Measurements from ENCODE around the gene PDZD4. TPM values are rescaled to one million over a fixed set of nuclear protein-coding genes. Genes with fewer than 3 reads are reported as not detected.

The PDZD4 gene
- total RNA-seq, 1 experiment from 2014 or later = 0.26 TPM

- intact Hi-C loops (cut with micrococcal nuclease) = no loop called here
- DNase-seq (no peak), ATAC-seq (no peak)
- no TSS peak for BruUV-seq (replicated peaks)
- no peak for TF ChIP-seq CTCF (conservative IDR thresholded peaks at IDR 0.05; ENCODE audit: low read depth, low read length)
- TF ChIP-seq EZH2 (IDR thresholded peaks at IDR 0.05; ENCODE audit: low read length, unreplicated experiment) = no peak
- no peak for TF ChIP-seq EZH2phosphoT487 (IDR thresholded peaks at IDR 0.05; ENCODE audit: borderline replicate concordance, low read length)
- no peaks in the 10 kb centered on the region for H3K79me2 ChIP-seq (ENCODE audit: low read length)
- H3K27ac ChIP-seq (ENCODE audit: low read length) = no peak overlapping the region
- no peak overlapping the region for H3K4me3 ChIP-seq (ENCODE audit: low read length)
- H4K20me1 ChIP-seq (ENCODE audit: low read length) = no peaks in the 10 kb centered on the region
- ChIA-PET POLR2A (ENCODE audit: unreplicated experiment) (no interaction called here), CTCF (no interaction called here)
- H3K9me2 ChIP-seq (replicated peaks; ENCODE audit: low read length) = no peaks in the 10 kb centered on the region
- H3K27me3 ChIP-seq (ENCODE audit: low read length) = no peaks in the 10 kb centered on the region
- no peak overlapping the region for H3K9ac ChIP-seq (ENCODE audit: low read length)
- H3K36me3 ChIP-seq (ENCODE audit: low read depth, low read length) = no peaks in the 10 kb centered on the region
- no peaks in the 10 kb centered on the region for H3F3A ChIP-seq (ENCODE audit: low read length, unreplicated experiment)
- H3K4me2 ChIP-seq (ENCODE audit: low read length) = no peak overlapping the region
- no peaks in the 10 kb centered on the region for H3K4me1 ChIP-seq (ENCODE audit: insufficient read depth, low read length)
- H2AFZ ChIP-seq (ENCODE audit: low read length) = no peak overlapping the region
- no peaks in the 10 kb centered on the region for H3K9me3 ChIP-seq (ENCODE audit: low read length)
Observed at GRCh38 chrX:153812220-153812619, 18.1 kb downstream of the PDZD4 start.

- intact Hi-C loops (cut with micrococcal nuclease) = no loop called here
- Histone ChIP-seq H3K79me2 (ENCODE audit: low read length) (no peaks in the 10 kb centered on the region), H3K4me2 (ENCODE audit: low read length) (no peak overlapping the region), H3K9ac (ENCODE audit: low read length) (no peak overlapping the region), H3F3A (ENCODE audit: low read length, unreplicated experiment) (no peaks in the 10 kb centered on the region), H2AFZ (ENCODE audit: low read length) (no peak overlapping the region), H3K36me3 (ENCODE audit: low read depth, low read length) (no peaks in the 10 kb centered on the region), H3K4me3 (ENCODE audit: low read length) (no peak overlapping the region), H3K9me3 (ENCODE audit: low read length) (no peaks in the 10 kb centered on the region), H3K9me2 (replicated peaks; ENCODE audit: low read length) (no peaks in the 10 kb centered on the region), H3K27ac (ENCODE audit: low read length) (no peak overlapping the region), H3K27me3 (ENCODE audit: low read length) (no peaks in the 10 kb centered on the region), H3K4me1 (ENCODE audit: insufficient read depth, low read length) (no peaks in the 10 kb centered on the region), H4K20me1 (ENCODE audit: low read length) (no peaks in the 10 kb centered on the region)
- TF ChIP-seq CTCF (conservative IDR thresholded peaks at IDR 0.05; ENCODE audit: low read depth, low read length) = no peak
- no peak for TF ChIP-seq EZH2 (IDR thresholded peaks at IDR 0.05; ENCODE audit: low read length, unreplicated experiment)
- no peak for TF ChIP-seq EZH2phosphoT487 (IDR thresholded peaks at IDR 0.05; ENCODE audit: borderline replicate concordance, low read length)
- no peak for DNase-seq
- ATAC-seq = no peak
- ChIA-PET POLR2A (ENCODE audit: unreplicated experiment) (no interaction called here), CTCF (no interaction called here)
- BruUV-seq (replicated peaks) = no TSS peak
Observed at GRCh38 chrX:153807976-153808375, 22.4 kb downstream of the PDZD4 start.

GRCh38 chrX:153806999-153807575, 23.3 kb downstream of the PDZD4 start:
- Histone ChIP-seq H3K27me3 (ENCODE audit: low read length) (no peaks in the 10 kb centered on the region), H3K4me1 (ENCODE audit: insufficient read depth, low read length) (no peaks in the 10 kb centered on the region), H3K36me3 (ENCODE audit: low read depth, low read length) (no peaks in the 10 kb centered on the region), H3K9ac (ENCODE audit: low read length) (no peak overlapping the region), H3K9me3 (ENCODE audit: low read length) (no peaks in the 10 kb centered on the region), H3K4me3 (ENCODE audit: low read length) (no peak overlapping the region), H3K27ac (ENCODE audit: low read length) (no peak overlapping the region), H3K4me2 (ENCODE audit: low read length) (no peak overlapping the region), H3K79me2 (ENCODE audit: low read length) (no peaks in the 10 kb centered on the region), H3K9me2 (replicated peaks; ENCODE audit: low read length) (no peaks in the 10 kb centered on the region), H2AFZ (ENCODE audit: low read length) (no peak overlapping the region), H3F3A (ENCODE audit: low read length, unreplicated experiment) (no peaks in the 10 kb centered on the region), H4K20me1 (ENCODE audit: low read length) (no peaks in the 10 kb centered on the region)
- BruUV-seq (replicated peaks) = no TSS peak
- no peak for TF ChIP-seq EZH2 (IDR thresholded peaks at IDR 0.05; ENCODE audit: low read length, unreplicated experiment)
- TF ChIP-seq CTCF (conservative IDR thresholded peaks at IDR 0.05; ENCODE audit: low read depth, low read length) = no peak
- no peak for TF ChIP-seq EZH2phosphoT487 (IDR thresholded peaks at IDR 0.05; ENCODE audit: borderline replicate concordance, low read length)
- ChIA-PET POLR2A (ENCODE audit: unreplicated experiment) (no interaction called here), CTCF (no interaction called here)
- intact Hi-C loops (cut with micrococcal nuclease) = no loop called here
- no peak for DNase-seq
- no peak for ATAC-seq
